Tibial nerve (tissue), 4 donors: ENCODE results near the gene TM4SF4.

Source experiments
- EP300 ChIP-seq, 2 donors: sonication (generic); formaldehyde crosslinking; IDR thresholded peaks; one replicate each; pipeline ENCODE4 v1.6.1; 2017; ENCODE audit warnings: antibody characterized with exemption in 2 of 2, mild to moderate bottlenecking in 1 of 2
- POLR2A ChIP-seq, 2 donors: fragments of 450-650 bp; IDR thresholded peaks; one replicate each; pipeline ENCODE4 v1.6.1; 2017; ENCODE audit warnings: antibody characterized with exemption in 2 of 2, mild to moderate bottlenecking in 2 of 2, moderate library complexity in 2 of 2
- TF ChIP-seq, protein P1 (sequence below), 5 experiments: fragments of 200-600 bp in 3 of 5; fragments of 450-650 bp in 2 of 5; sonication (generic) in 3 of 5; IDR thresholded peaks; one replicate each; pipeline ENCODE4 v1.5.1; 2016 to 2019; ENCODE audit warnings: antibody characterized with exemption in 5 of 5, mild to moderate bottlenecking in 3 of 5, moderate library complexity in 2 of 5

DNA sequence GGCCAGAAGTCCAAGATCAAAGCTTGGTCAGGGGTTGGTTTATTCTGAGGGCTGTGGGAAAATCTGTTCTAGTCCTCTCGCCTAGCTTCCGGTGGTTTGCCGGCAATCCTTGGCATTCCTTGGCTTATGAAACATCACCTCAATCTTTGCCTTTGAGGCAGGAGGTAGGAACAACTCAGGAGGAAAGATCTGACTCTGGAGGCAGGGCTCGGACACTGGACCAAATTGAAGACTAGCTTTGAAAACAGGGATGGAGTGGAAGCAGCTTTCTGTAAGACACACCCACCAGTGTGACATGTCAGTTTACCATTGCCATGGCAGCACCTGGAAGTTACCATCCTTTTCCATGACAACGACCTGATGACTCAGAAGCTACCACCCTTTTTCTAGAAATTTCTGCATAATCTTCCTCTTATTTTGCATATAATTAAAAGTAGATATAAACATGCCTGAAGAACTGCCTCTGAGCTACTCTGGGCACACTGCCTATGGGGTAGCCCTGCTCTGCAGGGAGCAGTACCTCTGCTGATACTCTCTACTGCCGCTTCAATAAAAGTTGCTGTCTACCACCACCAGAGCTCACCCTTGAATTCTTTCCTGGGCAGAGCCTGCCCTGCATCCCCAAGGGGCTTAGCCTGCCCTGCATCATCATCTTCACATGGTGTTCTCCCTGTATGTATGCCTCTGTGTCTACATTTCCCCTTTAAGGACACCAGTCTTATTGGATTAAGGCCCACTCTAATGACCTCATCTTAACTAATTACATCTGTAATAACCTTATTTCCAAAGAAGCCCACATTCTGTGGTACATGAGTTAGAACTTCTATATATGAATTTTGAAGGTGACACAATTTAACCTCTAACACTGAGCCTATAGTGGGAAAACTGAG, 38.3 kb upstream of the TM4SF4 start:
- TF ChIP-seq, protein P1, sequence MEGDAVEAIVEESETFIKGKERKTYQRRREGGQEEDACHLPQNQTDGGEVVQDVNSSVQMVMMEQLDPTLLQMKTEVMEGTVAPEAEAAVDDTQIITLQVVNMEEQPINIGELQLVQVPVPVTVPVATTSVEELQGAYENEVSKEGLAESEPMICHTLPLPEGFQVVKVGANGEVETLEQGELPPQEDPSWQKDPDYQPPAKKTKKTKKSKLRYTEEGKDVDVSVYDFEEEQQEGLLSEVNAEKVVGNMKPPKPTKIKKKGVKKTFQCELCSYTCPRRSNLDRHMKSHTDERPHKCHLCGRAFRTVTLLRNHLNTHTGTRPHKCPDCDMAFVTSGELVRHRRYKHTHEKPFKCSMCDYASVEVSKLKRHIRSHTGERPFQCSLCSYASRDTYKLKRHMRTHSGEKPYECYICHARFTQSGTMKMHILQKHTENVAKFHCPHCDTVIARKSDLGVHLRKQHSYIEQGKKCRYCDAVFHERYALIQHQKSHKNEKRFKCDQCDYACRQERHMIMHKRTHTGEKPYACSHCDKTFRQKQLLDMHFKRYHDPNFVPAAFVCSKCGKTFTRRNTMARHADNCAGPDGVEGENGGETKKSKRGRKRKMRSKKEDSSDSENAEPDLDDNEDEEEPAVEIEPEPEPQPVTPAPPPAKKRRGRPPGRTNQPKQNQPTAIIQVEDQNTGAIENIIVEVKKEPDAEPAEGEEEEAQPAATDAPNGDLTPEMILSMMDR (IDR thresholded peaks at IDR 0.05): no peak
- TF ChIP-seq POLR2A (IDR thresholded peaks at IDR 0.05) (no peak), EP300 (IDR thresholded peaks at IDR 0.05) (no peak)
